H9 (cell line): ENCODE data around the gene LRRK1. TPM values are rescaled to one million over a fixed set of nuclear protein-coding genes. Genes with fewer than 3 reads are reported as not detected.

Source experiments
- DNase-seq: peaks from one replicate; pipeline ENCODE4 v3.0.0-alpha.2; 2017
- H2AFZ ChIP-seq: one replicate; pipeline ENCODE4 v1.6.1; 2013; ENCODE audit warnings: mild to moderate bottlenecking, low read length, control low read depth, moderate library complexity
- H2AK5ac ChIP-seq: 2 replicates; pipeline ENCODE4 v1.6.1; 2013; ENCODE audit warnings: low read length, control low read depth, mixed read lengths; ENCODE audit not compliant: insufficient read length
- H2BK120ac ChIP-seq: one replicate; pipeline ENCODE4 v1.6.1; 2013; ENCODE audit warnings: low read depth, mild to moderate bottlenecking, low read length, control low read depth, inconsistent platforms; ENCODE audit not compliant: poor library complexity, severe bottlenecking
- H2BK12ac ChIP-seq: 2 replicates; pipeline ENCODE4 v1.6.1; 2013; ENCODE audit warnings: low read length, control low read depth, mixed read lengths, low read depth; ENCODE audit not compliant: insufficient read length
- H2BK15ac ChIP-seq: 2 replicates; pipeline ENCODE4 v1.6.1; 2013; ENCODE audit warnings: low read depth, low read length, control low read depth
- H2BK20ac ChIP-seq: one replicate; pipeline ENCODE4 v1.6.1; 2013; ENCODE audit warnings: low read depth, mild to moderate bottlenecking, low read length, control low read depth, inconsistent platforms; ENCODE audit not compliant: poor library complexity, severe bottlenecking
- H2BK5ac ChIP-seq: 2 replicates; pipeline ENCODE4 v1.6.1; 2013; ENCODE audit warnings: low read length, control low read depth, mixed read lengths; ENCODE audit not compliant: insufficient read length
- H3K14ac ChIP-seq: 2 replicates; pipeline ENCODE4 v1.6.1; 2013; ENCODE audit warnings: low read length, control low read depth; ENCODE audit not compliant: insufficient read depth
- H3K18ac ChIP-seq: 2 replicates; pipeline ENCODE4 v1.6.1; 2013; ENCODE audit warnings: low read depth, mild to moderate bottlenecking, mixed read lengths, low read length, control low read depth; ENCODE audit not compliant: insufficient read length
- H3K23ac ChIP-seq: 2 replicates; pipeline ENCODE4 v1.6.1; 2013; ENCODE audit warnings: low read length, control low read depth, mixed read lengths, low read depth; ENCODE audit not compliant: insufficient read length
- H3K23me2 ChIP-seq: 2 replicates; pipeline ENCODE4 v1.6.1; 2013; ENCODE audit warnings: low read depth, mild to moderate bottlenecking, mixed read lengths, low read length, control low read depth; ENCODE audit not compliant: insufficient read length, poor library complexity, severe bottlenecking
- H3K27ac ChIP-seq: 2 replicates; pipeline ENCODE4 v1.5.1; 2013; ENCODE audit warnings: low read length, control low read depth, mixed read lengths, low read depth; ENCODE audit not compliant: insufficient read length
- H3K27me3 ChIP-seq: 2 replicates; pipeline ENCODE4 v1.6.1; 2013; ENCODE audit warnings: low read length, control low read depth, inconsistent platforms; ENCODE audit not compliant: insufficient read depth
- H3K4ac ChIP-seq: 2 replicates; pipeline ENCODE4 v1.6.1; 2013; ENCODE audit warnings: low read depth, mild to moderate bottlenecking, control low read depth, inconsistent platforms, low read length, moderate library complexity
- H3K4me1 ChIP-seq: 2 replicates; pipeline ENCODE4 v1.6.1; 2013; ENCODE audit warnings: low read length, control low read depth, inconsistent platforms; ENCODE audit not compliant: insufficient read depth
- H3K4me2 ChIP-seq: 2 replicates; pipeline ENCODE4 v1.6.1; 2013; ENCODE audit warnings: low read length, control low read depth, mixed read lengths; ENCODE audit not compliant: insufficient read length, insufficient read depth
- H3K56ac ChIP-seq: 2 replicates; pipeline ENCODE4 v1.6.1; 2013; ENCODE audit warnings: low read depth, mild to moderate bottlenecking, mixed read lengths, low read length, control low read depth; ENCODE audit not compliant: insufficient read length
- H3K79me1 ChIP-seq: 2 replicates; pipeline ENCODE4 v1.6.1; 2013; ENCODE audit warnings: low read depth, mild to moderate bottlenecking, moderate library complexity, low read length, control low read depth, inconsistent platforms; ENCODE audit not compliant: insufficient read depth, poor library complexity, severe bottlenecking
- H3K79me2 ChIP-seq: 2 replicates; pipeline ENCODE4 v1.6.1; 2013; ENCODE audit warnings: low read length, control low read depth, inconsistent platforms; ENCODE audit not compliant: insufficient read depth
- H3K9ac ChIP-seq: 2 replicates; pipeline ENCODE4 v1.6.1; 2013; ENCODE audit warnings: low read length, control low read depth, mixed read lengths; ENCODE audit not compliant: insufficient read length; ENCODE audit errors: extremely low read depth
- H3K9me3 ChIP-seq: one replicate; pipeline ENCODE4 v1.6.1; 2013; ENCODE audit warnings: low read depth, low read length, inconsistent platforms; ENCODE audit not compliant: control insufficient read depth
- H3T11ph ChIP-seq: one replicate; pipeline ENCODE4 v1.6.1; 2013; ENCODE audit warnings: mild to moderate bottlenecking, low read length, control low read depth, inconsistent platforms
- H4K20me1 ChIP-seq: one replicate; pipeline ENCODE4 v1.6.1; 2013; ENCODE audit not compliant: control insufficient read depth, insufficient read length, insufficient read depth
- H4K5ac ChIP-seq: 2 replicates; pipeline ENCODE4 v1.6.1; 2013; ENCODE audit warnings: low read depth, mild to moderate bottlenecking, mixed read lengths, low read length, control low read depth; ENCODE audit not compliant: insufficient read length
- H4K8ac ChIP-seq: replicated peaks from 2 replicates; pipeline ENCODE4 v1.6.1; 2013; ENCODE audit warnings: low read length, control low read depth, mixed read lengths, low read depth; ENCODE audit not compliant: insufficient read length
- H4K91ac ChIP-seq: 2 replicates; pipeline ENCODE4 v1.6.1; 2013; ENCODE audit warnings: low read depth, mild to moderate bottlenecking, moderate library complexity, mixed read lengths, low read length, control low read depth; ENCODE audit not compliant: insufficient read length
- H3K27ac Mint-ChIP-seq, 3 experiments: 2 replicates in 2 of 3; 3 replicates in 1 of 3; pipeline ENCODE4 v1.8.0; 2020 to 2021; ENCODE audit warnings: mixed read lengths in 3 of 3, mild to moderate bottlenecking in 1 of 3, moderate library complexity in 1 of 3
- H3K27me3 Mint-ChIP-seq: 2 replicates; pipeline ENCODE4 v1.8.0; 2021; ENCODE audit warnings: low read depth, mild to moderate bottlenecking, moderate library complexity, mixed read lengths
- H3K36me3 Mint-ChIP-seq, 3 experiments: 2 replicates in 2 of 3; 3 replicates in 1 of 3; pipeline ENCODE4 v1.8.0; 2020 to 2021; ENCODE audit warnings: low read depth in 3 of 3, mixed read lengths in 3 of 3; ENCODE audit not compliant: insufficient read depth in 1 of 3
- H3K4me1 Mint-ChIP-seq, 2 experiments: 2 replicates each; pipeline ENCODE4 v1.8.0; 2020; ENCODE audit warnings: mixed read lengths in 2 of 2
- H3K4me3 Mint-ChIP-seq, 2 experiments: 2 replicates in 1 of 2; 3 replicates in 1 of 2; pipeline ENCODE4 v1.8.0; 2020 to 2021; ENCODE audit warnings: mild to moderate bottlenecking in 2 of 2, mixed read lengths in 2 of 2, moderate library complexity in 1 of 2
- H3K9me3 Mint-ChIP-seq, 2 experiments: 2 replicates in 1 of 2; 3 replicates in 1 of 2; pipeline ENCODE4 v1.8.0; 2020; ENCODE audit warnings: mild to moderate bottlenecking in 2 of 2, mixed read lengths in 2 of 2, moderate library complexity in 1 of 2
- CTCF ChIP-seq: fragments of 200-600 bp; sonication (generic); conservative IDR thresholded peaks from 3 replicates; pipeline ENCODE4 v1.8.0; 2021; ENCODE audit warnings: antibody characterized with exemption, mild to moderate bottlenecking
- WGBS: extraction: QIAGEN DNeasy Blood & Tissue Kit; methylation state at CpG from one replicate; pipeline ENCODE4 v1.1.7; 2013; ENCODE audit warnings: missing lambda C conversion rate, low lambda C conversion rate, mixed read lengths; ENCODE audit not compliant: insufficient read length; ENCODE audit errors: extremely low coverage; 5-methylcytosine and 5-hydroxymethylcytosine counted together
- total RNA-seq: library from RNA; stranded (reverse); gene quantifications from 2 replicates; pipeline ENCODE4 v1.2.1, GENCODE V29; 2021

Gene LRRK1
- total RNA-seq, 1 experiment from 2014 or later = 4.0 TPM

GRCh38 chr15:100928632-100929280 is 9.6 kb downstream of the LRRK1 start:
- no peaks in the 10 kb centered on the region for H3K9me3 Mint-ChIP-seq
- H3K4me1 Mint-ChIP-seq = peaks cover 27 to 33% of the 10 kb centered on the region in 2 experiments
- Histone ChIP-seq H4K91ac (no peak overlapping the region), H3K18ac (no peak overlapping the region), H2AFZ (no peak overlapping the region), H2BK120ac (no peak overlapping the region), H3T11ph (no peak overlapping the region), H3K4me1 (no peaks in the 10 kb centered on the region; the same call in 1 of the 2 replicates), H4K8ac (no peak overlapping the region), H3K79me1 (no peaks in the 10 kb centered on the region), H2BK12ac (no peak overlapping the region), H3K27ac (no peak overlapping the region), H2AK5ac (no peak overlapping the region), H3K4ac (no peak overlapping the region), H3K79me2 (no peaks in the 10 kb centered on the region), H3K23ac (no peak overlapping the region), H3K23me2 (no peaks in the 10 kb centered on the region), H3K14ac (no peak overlapping the region), H4K5ac (no peak overlapping the region), H4K20me1 (no peaks in the 10 kb centered on the region), H2BK15ac (no peak overlapping the region), H3K9me3 (no peaks in the 10 kb centered on the region), H3K4me2 (no peak overlapping the region), H2BK5ac (no peak overlapping the region), H2BK20ac (no peak overlapping the region), H3K56ac (no peak overlapping the region), H3K9ac (no peak overlapping the region), H3K27me3 (no peaks in the 10 kb centered on the region)
- H3K27ac Mint-ChIP-seq = no peak overlapping the region
- no peaks in the 10 kb centered on the region for H3K36me3 Mint-ChIP-seq
- no peak for TF ChIP-seq CTCF
- WGBS = no CpG with 5 or more reads among the region's 13 CpGs
- DNase-seq = no peak
- H3K27me3 Mint-ChIP-seq = peaks cover 46% of the 10 kb centered on the region
- H3K4me3 Mint-ChIP-seq = no peak overlapping the region
